Measurements from ENCODE around the gene SCN5A.

SCN5A gene

DNA sequence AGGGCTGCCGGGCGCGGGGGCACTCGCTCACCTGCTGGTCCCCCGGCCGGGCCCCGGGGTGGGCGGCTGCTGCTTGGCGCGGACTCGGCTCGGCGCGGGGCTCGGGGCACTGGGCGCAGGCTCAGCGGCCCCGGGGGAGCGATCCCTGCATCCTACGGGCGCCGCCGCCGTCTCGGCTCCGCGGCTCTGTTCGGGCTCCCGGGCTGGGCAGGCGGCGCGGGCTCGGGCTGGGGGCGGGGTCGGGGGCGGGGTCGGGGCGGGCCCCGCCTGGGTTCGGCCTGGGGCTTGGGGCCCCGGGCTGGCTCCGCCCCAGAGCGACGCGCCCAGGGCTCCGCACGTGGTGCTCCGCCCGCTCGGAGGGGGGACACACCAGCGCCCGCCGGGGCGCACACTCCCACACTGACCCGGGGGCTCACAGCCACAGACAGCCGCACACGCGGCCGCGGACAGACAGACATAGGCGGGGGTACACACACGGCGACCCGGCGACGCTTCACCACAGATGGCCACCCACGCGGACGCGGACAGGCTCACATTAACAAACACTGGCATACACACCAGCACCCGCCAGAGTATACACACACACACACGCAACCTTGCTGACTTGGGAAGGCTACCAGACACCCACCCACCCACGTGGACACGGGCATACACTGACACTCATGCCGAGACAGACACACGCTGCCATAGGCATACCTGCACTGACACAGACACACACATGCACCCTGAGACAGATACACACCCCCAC, at the start of gene SCN5A:
TSS of gene SCN5A (minus strand) at position 188 of the 748 bp plus-strand sequence. CDS start 16,380 bp downstream, outside the sequence.
- Mint-ChIP-seq H3K9me3 (no peaks in the 10 kb centered on the region), H3K36me3 (ENCODE audit: low read depth) (no peaks in the 10 kb centered on the region), H3K4me1 (peaks cover 6% of the 10 kb centered on the region), H3K4me3 (peak within 1 kb of the TSS; percentile 72), H3K27ac (no peak within 1 kb of the TSS), H3K27me3 (peaks cover 16% of the 10 kb centered on the region)
- peak; percentile 54 for DNase-seq
- peak; percentile 79 for ATAC-seq

DNA sequence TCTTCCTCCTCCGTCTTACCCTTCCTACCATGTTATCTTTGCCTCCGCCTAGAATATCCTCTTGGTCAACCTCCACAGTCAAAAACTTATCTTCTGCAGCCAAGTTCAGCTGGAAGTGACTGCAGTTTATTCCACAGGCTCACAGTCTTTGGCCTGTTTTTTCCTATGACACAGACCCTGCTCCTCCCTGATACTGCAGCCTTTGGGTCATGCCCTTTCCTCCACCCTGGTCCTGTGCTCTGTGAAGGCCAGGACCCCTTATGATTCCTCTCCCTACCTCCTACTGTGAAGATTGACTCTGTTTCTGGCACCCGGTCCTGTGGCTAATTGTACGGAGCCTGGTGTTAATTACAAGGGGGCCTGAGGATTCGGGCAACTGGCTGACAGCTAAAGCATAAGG, 49.3 kb upstream of the SCN5A start:
- no peaks in the 10 kb centered on the region for H3K9me3 Mint-ChIP-seq
- ATAC-seq = no peak
- DNase-seq = no peak
- no peaks in the 10 kb centered on the region for H3K36me3 Mint-ChIP-seq (ENCODE audit: low read depth)
- H3K27me3 Mint-ChIP-seq = peaks cover 5% of the 10 kb centered on the region
- H3K4me1 Mint-ChIP-seq = no peaks in the 10 kb centered on the region
- H3K4me3 Mint-ChIP-seq = no peak overlapping the region
- no peak overlapping the region for H3K27ac Mint-ChIP-seq

DNA sequence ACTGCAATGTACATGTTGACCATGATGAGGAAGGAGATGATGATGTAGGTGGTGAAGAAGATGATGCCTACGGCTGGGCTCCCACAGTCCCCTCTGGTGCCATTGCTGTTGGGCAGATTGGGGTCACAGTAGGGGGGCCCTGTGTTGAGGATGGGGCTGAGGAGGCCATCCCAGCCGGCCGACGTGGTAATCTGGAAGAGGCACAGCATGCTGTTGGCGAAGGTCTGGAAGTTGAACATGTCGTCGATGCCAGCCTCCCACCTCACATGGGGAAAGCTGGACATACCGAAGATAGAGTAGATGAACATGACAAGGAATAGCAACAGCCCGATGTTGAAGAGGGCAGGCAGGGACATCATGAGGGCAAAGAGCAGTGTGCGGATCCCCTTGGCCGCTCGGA, 48.6 kb upstream of the SCN5A start:
- Mint-ChIP-seq H3K36me3 (ENCODE audit: low read depth) (no peaks in the 10 kb centered on the region), H3K27me3 (peaks cover 5% of the 10 kb centered on the region)
- DNase-seq = no peak

DNA sequence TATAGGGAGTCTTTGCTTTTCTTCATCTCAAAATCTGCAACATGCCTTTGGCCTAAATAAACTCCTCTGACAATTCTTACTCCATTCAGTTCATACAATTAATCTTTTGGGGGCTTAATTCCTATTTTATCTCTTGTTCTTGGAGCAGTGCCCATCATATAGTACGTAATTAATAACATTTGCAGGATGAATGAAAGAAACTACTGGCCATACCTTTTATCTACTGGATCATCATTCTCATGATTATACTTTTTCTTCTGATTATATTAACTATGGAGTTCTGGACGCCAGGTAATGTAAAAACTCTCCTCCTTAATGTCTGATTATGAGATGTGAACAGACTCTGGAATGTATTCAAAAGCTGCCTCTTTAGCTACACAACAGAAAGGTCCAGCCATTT, 46.5 kb upstream of the SCN5A start:
- Mint-ChIP-seq H3K4me1 (no peaks in the 10 kb centered on the region), H3K27ac (no peak overlapping the region), H3K4me3 (no peak overlapping the region), H3K27me3 (peaks cover 5% of the 10 kb centered on the region), H3K36me3 (ENCODE audit: low read depth) (no peaks in the 10 kb centered on the region), H3K9me3 (no peaks in the 10 kb centered on the region)
- no peak for ATAC-seq
- DNase-seq = no peak

More for the DNA sequence above, 48.6 kb upstream of the SCN5A start:
- Mint-ChIP-seq H3K9me3 (no peaks in the 10 kb centered on the region), H3K4me1 (no peaks in the 10 kb centered on the region), H3K4me3 (no peak overlapping the region), H3K27ac (no peak overlapping the region)
- ATAC-seq = no peak

DNA sequence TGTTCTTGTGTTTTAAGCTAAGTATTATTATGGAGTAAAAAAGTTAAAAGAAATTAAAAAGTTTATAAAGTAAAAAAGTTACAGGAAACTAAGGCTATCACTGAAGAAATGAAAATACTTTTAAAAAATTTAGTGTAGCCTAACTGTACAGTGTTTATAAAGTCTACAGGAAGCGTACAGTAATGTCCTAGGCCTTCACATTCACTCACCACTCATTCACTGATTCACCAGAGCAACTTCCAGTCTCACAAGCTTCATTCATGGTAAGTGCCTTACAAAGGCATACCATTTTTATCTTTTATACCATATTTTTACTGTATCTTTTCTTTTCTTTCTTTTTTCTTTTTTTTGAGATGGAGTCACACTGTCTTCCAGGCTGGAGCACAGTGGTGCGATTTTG, 40.7 kb upstream of the SCN5A start:
- no peak overlapping the region for H3K4me3 Mint-ChIP-seq
- H3K9me3 Mint-ChIP-seq = no peaks in the 10 kb centered on the region
- DNase-seq (no peak), ATAC-seq (no peak)
- no peak overlapping the region for H3K27ac Mint-ChIP-seq
- peaks cover 5% of the 10 kb centered on the region for H3K27me3 Mint-ChIP-seq
- H3K36me3 Mint-ChIP-seq (ENCODE audit: low read depth) = no peaks in the 10 kb centered on the region
- no peaks in the 10 kb centered on the region for H3K4me1 Mint-ChIP-seq

DNA sequence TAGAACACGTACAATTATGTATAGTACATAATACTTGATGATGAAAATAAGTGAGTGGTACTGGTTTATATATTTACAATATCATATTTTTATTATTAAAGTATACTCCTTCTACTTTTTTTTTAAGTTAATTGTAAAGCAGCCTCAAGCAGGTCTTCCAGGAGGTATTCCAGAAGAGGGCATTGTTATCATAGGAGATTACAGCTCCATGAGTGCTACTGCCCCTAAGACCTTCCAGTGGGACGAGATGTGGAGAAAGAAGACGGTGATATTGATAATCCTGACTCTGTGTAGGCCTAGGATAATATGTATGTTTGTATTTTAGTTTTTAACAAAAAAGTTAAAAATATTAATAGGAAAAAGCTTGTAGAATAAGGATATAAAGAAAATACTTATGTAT, 40.3 kb upstream of the SCN5A start:
- ATAC-seq (no peak), DNase-seq (no peak)
- Mint-ChIP-seq H3K9me3 (no peaks in the 10 kb centered on the region), H3K4me3 (no peak overlapping the region), H3K4me1 (no peaks in the 10 kb centered on the region), H3K27ac (no peak overlapping the region), H3K27me3 (peaks cover 2% of the 10 kb centered on the region), H3K36me3 (ENCODE audit: low read depth) (no peaks in the 10 kb centered on the region)

DNA sequence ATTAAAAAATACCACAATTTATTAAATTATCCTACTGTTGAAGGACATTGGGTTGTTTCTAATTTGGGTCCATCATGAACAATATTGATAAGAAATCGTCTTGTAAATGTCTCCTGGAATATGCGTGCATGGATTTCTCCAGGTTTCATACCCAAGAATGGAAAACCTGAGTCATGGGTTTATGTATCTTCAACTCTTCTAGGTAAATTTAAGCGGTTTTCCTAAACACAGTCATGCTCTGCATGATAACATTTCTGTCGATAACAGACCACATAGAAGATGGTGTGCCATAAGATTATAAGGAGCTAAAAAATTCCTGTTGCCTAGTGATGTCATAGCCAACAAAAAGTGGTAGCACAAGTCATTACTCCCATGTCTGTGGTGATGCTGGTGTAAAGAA, 39.9 kb upstream of the SCN5A start:
- Mint-ChIP-seq H3K36me3 (ENCODE audit: low read depth) (no peaks in the 10 kb centered on the region), H3K4me1 (no peaks in the 10 kb centered on the region), H3K27ac (no peak overlapping the region), H3K27me3 (peaks cover 2% of the 10 kb centered on the region), H3K4me3 (no peak overlapping the region), H3K9me3 (no peaks in the 10 kb centered on the region)
- ATAC-seq = no peak
- no peak for DNase-seq

DNA sequence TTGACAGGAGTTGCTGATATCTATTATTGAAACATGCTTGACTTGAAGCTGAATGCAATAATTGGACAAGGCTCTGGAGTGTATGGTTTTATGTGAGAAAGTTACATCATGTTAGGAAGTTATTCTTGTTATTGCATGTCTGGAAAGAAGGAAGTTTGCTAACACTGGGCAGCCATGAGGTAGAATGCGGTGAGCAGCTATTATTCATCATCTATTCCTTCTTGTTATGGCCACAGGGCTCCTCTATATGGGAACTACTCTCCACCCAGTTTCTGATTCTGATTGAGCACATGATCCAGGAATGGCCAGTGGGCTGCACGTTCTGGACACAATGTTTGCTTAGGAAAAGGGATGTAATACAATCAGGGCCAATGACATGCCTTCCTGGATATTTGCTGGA, 37.8 kb upstream of the SCN5A start:
- Mint-ChIP-seq H3K9me3 (no peaks in the 10 kb centered on the region), H3K27me3 (peaks cover 4% of the 10 kb centered on the region), H3K36me3 (ENCODE audit: low read depth) (no peaks in the 10 kb centered on the region), H3K27ac (no peak overlapping the region), H3K4me1 (no peaks in the 10 kb centered on the region), H3K4me3 (no peak overlapping the region)
- no peak for ATAC-seq
- no peak for DNase-seq

DNA sequence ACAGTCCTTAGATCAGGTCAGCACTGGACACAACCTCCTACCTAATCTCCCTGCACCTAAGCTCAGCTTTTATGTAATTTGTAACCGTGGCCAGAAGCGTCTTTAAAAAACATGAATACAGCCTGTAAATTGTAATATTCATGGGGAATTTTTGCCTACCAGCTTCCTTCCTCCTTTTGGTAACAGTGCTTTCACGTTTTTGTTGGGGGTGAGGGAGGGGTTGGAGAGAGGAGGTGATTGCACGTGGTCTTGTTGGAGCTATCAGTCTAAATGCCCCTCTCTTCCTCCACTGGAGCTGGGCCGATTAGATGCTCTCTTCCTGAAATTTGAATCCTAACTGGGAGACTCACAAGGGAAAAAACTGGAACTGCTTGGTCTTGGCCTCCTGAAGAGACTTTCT, 35.1 kb upstream of the SCN5A start:
- DNase-seq (no peak), ATAC-seq (no peak)
- Mint-ChIP-seq H3K27me3 (peaks cover 4% of the 10 kb centered on the region), H3K9me3 (no peaks in the 10 kb centered on the region), H3K27ac (no peak overlapping the region), H3K4me3 (no peak overlapping the region), H3K4me1 (no peaks in the 10 kb centered on the region), H3K36me3 (ENCODE audit: low read depth) (no peaks in the 10 kb centered on the region)

DNA sequence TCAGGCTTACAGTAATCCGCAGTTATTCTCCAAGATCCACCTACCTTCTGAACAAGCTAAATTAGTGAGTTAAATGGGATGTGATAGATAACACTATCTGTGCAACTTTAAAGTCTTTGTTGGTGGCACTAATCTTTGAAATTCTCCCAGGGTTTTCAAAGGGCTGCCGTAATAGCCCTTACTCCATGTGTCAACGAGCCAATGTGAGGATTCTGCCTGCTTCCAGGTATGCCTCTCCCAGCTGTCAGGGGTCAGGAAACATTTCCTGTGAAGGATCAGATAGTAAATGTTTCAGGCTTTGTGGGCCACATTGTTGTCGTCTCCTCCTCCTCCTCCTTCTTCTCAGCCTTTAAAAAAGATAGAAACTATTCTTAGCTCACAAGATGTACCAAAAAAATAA, 20.2 kb upstream of the SCN5A start:
- peaks cover 12% of the 10 kb centered on the region for H3K27me3 Mint-ChIP-seq
- H3K4me3 Mint-ChIP-seq = no peak overlapping the region
- no peaks in the 10 kb centered on the region for H3K36me3 Mint-ChIP-seq (ENCODE audit: low read depth)
- no peaks in the 10 kb centered on the region for H3K4me1 Mint-ChIP-seq
- ATAC-seq = no peak
- DNase-seq = no peak
- H3K27ac Mint-ChIP-seq = no peak overlapping the region
- H3K9me3 Mint-ChIP-seq = no peaks in the 10 kb centered on the region

DNA sequence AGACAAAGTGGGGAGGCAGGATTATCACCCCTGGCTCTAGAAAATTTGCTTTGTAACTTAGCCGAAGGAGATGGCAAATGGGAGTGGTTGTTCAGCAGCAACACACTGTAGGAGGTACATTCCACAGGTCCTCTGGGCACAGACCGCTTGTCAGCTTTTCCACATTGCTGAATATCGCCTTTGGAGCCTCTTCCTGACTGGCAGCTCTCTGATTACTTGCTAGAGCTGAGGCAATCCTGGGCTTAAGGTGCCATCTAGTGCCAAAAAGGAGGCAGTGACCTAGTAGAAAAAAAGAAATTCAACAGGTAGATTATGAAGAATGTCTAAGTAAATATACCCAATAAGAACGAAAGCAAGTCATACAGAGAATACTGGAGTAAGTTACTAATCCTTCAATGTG, 13.1 kb upstream of the SCN5A start:
- no peak overlapping the region for H3K27ac Mint-ChIP-seq
- H3K27me3 Mint-ChIP-seq = peaks cover 39% of the 10 kb centered on the region
- no peak overlapping the region for H3K4me3 Mint-ChIP-seq
- no peak for DNase-seq
- H3K9me3 Mint-ChIP-seq = peaks cover 18% of the 10 kb centered on the region
- ATAC-seq = no peak
- no peaks in the 10 kb centered on the region for H3K4me1 Mint-ChIP-seq
- no peaks in the 10 kb centered on the region for H3K36me3 Mint-ChIP-seq (ENCODE audit: low read depth)

DNA sequence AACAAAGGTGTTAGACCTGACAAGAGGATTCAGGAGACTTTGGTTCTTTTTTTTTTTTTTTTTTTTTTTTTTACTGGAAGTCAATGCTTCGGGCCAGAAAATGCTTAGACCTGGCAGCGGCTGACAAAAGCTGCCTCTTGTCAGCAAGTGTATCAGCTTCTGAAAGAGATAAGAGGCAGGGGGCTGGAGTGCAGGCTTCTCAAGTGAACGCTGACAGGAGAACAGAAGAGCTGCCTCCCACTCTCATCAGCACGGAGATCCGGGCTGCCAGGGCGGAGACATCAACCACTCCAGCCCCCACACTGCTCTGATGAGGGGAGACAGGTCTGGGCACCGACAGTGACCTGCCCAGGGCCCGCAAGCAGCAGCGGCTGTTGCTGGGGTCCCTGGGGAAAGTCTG, 9.4 kb upstream of the SCN5A start:
- Mint-ChIP-seq H3K27ac (no peak overlapping the region), H3K27me3 (peaks cover 45% of the 10 kb centered on the region), H3K4me3 (no peak overlapping the region), H3K9me3 (peaks cover 18% of the 10 kb centered on the region), H3K4me1 (no peaks in the 10 kb centered on the region), H3K36me3 (ENCODE audit: low read depth) (no peaks in the 10 kb centered on the region)
- DNase-seq (no peak), ATAC-seq (no peak)

DNA sequence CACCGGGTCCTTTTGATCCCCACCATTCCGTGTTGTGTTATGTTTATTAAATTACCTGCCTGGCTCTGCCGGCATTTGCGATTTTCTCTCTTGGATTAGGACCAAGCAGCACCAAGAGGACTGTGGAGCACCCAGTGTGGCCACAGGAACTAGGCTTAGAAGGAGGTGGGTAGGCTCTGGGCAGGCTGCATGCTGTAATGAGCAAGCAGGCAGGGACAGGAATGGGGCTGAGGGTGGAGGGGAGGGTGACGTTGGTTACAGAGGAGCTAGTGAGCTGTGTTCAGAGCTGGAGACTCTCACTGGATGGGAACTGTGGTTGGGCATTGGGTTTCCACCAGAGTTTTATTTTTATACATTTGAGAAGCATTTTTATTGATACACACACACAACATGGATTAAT, 7.9 kb upstream of the SCN5A start:
- DNase-seq = no peak
- Mint-ChIP-seq H3K4me1 (peaks cover 2% of the 10 kb centered on the region), H3K4me3 (no peak overlapping the region), H3K27me3 (peaks cover 46% of the 10 kb centered on the region), H3K9me3 (peaks cover 11% of the 10 kb centered on the region), H3K27ac (no peak overlapping the region), H3K36me3 (ENCODE audit: low read depth) (no peaks in the 10 kb centered on the region)
- ATAC-seq = no peak

DNA sequence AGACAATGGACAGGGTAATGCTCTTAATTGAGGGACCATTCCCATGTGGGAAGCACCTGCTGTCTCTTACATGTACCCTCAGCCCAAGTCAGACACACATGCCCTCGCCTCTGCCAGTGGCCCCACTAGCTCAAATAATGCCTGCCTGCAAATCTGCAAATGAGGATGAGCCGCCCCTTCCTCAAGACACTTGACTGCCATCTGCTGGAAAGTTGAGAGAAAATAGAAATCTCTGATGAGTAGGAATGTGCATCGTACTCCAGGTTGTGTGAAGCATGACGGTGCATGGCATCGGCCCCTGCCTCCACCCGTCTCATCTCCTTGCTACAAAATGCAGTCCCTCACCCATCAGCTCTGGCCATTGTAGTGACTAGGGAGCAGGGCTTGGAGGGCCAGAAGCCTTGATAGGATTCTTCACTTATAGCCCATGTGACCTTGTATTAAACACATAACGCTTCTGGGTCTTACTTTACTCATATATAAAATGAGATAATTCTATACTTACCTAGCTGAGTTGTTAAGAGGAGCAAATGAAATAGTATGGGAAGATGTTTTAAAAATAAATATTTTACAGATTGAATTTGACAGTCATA, 6.3 kb upstream of the SCN5A start:
- Mint-ChIP-seq H3K4me1 (peaks cover 2% of the 10 kb centered on the region), H3K9me3 (peaks cover under 1% of the 10 kb centered on the region), H3K4me3 (no peak overlapping the region), H3K27ac (no peak overlapping the region), H3K27me3 (peaks cover 42% of the 10 kb centered on the region), H3K36me3 (ENCODE audit: low read depth) (no peaks in the 10 kb centered on the region)
- DNase-seq = no peak
- ATAC-seq = peak; percentile 17

DNA sequence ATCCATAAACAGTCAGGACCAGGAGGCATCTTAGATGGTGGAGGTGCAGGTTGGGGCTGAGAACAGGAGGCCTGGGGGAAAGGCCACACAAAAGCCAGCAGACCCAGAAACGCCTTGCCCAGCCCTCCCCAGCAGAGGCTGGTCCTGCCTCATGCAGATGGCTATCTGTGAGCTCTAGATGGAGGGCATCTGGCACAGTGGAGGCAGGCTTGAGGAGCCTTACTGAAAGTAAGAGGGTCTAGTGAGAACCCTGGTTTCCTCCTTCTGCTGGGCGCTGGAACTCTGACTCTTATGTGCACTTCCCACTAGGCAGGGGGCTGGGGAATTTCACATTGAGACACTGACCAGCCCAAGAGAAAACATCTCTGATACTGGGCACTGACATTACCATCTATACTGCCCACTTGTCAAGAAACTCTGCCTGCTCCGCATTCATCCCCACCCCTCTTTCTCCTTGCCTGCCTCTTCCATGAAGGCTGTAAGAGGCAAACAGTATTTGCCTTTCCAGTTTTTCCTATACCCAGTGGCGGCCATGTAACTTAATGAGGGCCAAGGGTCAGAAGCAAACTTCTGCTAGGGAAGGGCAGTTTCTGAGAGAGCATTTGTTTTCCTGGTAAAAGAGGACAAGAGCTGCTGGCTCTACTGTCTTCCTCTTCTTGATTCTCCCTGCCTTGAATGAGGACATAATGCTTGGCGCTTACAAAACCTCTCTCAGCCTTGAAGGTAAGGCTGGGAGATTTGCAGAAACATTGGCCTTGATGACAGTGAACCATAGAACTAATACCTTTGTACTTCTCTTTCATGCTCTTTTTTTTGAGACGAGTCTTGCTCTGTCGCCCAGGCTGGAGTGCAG, 4.4 kb upstream of the SCN5A start:
- Mint-ChIP-seq H3K27ac (no peak overlapping the region), H3K4me3 (no peak overlapping the region), H3K27me3 (peaks cover 36% of the 10 kb centered on the region), H3K36me3 (ENCODE audit: low read depth) (no peaks in the 10 kb centered on the region), H3K9me3 (no peaks in the 10 kb centered on the region), H3K4me1 (peaks cover 2% of the 10 kb centered on the region)
- DNase-seq (no peak), ATAC-seq (no peak)
